ENCODE data around the gene FMC1.

GRCh38 chr7:139329119-139329518 is 12.0 kb upstream of the FMC1 start:
- TF ChIP-seq EZH2phosphoT487 (IDR thresholded peaks at IDR 0.05; ENCODE audit: low read length) (no peak), CTCF (IDR thresholded peaks at IDR 0.05; ENCODE audit: low read length) (no peak)

Measured in MM.1S (cell line).